ENCODE measurements around the gene LGMN. TPM values are rescaled to one million over a fixed set of nuclear protein-coding genes. Genes with fewer than 3 reads are reported as not detected.

LGMN gene
- total and polyA plus RNA-seq, 12 donors = 82.2 to 211 (median 103) TPM

DNA sequence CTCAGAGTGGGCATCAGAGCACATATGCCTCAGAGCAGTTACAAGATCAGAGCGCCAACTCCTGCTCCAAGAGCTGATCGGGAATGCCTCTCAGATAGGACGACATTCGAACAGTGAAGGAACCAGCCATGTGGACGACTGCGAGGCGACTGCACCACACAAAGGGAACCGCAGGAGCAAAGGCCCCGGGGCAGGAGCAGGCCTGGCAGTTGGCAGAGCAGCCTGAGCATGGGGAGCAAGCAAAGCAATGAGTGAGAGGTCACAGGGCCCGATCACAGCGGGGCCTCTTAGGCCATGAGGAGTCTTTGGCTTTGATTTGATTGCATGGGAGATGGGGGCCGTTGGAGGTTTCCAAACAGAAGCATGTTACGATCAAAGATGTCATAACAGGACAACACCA is 90.3 kb downstream of the LGMN start:
- ATAC-seq (no peak), DNase-seq (no peak)
- WGBS, 2 donors = 87 to 88% methylated on average over 13 of the region's 13 CpGs
- H3K27ac ChIP-seq = peak overlapping the region in 3 of 10 donors; percentile 44 to 95 (median 58)
- H3K4me3 ChIP-seq = no peak overlapping the region
- no peaks in the 10 kb centered on the region for H3K9me3 ChIP-seq
- intact Hi-C loops (cut with DNase I) = loop anchor here in 1 of 10 donors (5.0 kb wide), 1 partner anchor 396 kb away; no protein-coding TSS in a partner anchor
- H3K4me1 ChIP-seq = peaks cover 0 to 62% (median 29%) of the 10 kb centered on the region in 9 donors
- H3K36me3 ChIP-seq = peaks cover 0 to 58% (median 5%) of the 10 kb centered on the region in 9 donors
- TF ChIP-seq, protein P1, sequence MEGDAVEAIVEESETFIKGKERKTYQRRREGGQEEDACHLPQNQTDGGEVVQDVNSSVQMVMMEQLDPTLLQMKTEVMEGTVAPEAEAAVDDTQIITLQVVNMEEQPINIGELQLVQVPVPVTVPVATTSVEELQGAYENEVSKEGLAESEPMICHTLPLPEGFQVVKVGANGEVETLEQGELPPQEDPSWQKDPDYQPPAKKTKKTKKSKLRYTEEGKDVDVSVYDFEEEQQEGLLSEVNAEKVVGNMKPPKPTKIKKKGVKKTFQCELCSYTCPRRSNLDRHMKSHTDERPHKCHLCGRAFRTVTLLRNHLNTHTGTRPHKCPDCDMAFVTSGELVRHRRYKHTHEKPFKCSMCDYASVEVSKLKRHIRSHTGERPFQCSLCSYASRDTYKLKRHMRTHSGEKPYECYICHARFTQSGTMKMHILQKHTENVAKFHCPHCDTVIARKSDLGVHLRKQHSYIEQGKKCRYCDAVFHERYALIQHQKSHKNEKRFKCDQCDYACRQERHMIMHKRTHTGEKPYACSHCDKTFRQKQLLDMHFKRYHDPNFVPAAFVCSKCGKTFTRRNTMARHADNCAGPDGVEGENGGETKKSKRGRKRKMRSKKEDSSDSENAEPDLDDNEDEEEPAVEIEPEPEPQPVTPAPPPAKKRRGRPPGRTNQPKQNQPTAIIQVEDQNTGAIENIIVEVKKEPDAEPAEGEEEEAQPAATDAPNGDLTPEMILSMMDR (IDR thresholded peaks at IDR 0.05) = no peak
- no peaks in the 10 kb centered on the region for H3K27me3 ChIP-seq

DNA sequence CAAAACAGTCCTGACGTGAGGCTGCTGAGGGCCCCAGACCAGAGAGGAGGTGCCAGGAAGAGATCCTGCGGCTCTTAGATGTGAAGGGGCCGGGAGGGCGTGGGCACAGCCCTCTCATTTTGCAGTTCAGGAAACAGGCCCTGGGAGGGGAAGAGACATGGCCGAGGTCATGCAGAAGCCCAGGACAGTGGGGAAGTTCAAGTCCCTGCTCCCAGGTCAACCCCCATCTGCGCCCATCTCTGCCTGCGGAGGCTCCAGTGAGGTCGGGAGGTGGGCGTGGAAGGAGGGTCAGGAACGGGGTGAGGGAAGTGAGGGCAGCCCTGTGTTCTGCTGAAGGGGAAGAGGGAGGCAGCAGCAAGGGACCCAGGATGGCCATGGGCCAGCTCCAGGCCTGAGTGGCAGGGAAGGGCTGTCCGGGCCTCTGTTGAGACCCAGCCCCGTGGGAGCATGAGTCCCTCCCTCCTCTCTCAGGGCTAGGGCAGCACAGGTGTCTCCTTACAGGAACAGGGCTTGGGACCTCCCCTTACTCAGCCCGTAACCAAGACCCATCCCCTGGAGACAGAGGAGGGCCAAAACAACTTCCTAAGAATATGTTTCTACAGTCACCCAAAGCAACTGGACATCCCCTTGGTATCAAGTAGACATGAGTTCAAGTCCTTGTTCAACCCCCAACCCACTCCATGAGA is 90.8 kb downstream of the LGMN start:
- Histone ChIP-seq H3K27me3 (no peaks in the 10 kb centered on the region), H3K27ac (peak overlapping the region in 9 of 10 donors; percentile 18 to 95 (median 35)), H3K36me3 (peaks cover 0 to 58% (median 5%) of the 10 kb centered on the region in 9 donors), H3K9me3 (no peaks in the 10 kb centered on the region), H3K4me3 (peak overlapping the region in 1 of 10 donors; percentile 16), H3K4me1 (peaks cover 0 to 62% (median 29%) of the 10 kb centered on the region in 9 donors)
- intact Hi-C loops (cut with DNase I) = loop anchor here in 1 of 10 donors (5.0 kb wide), 1 partner anchor 395 kb away; no protein-coding TSS in a partner anchor
- WGBS, 2 donors = 49 to 53% methylated on average over 13 of the region's 13 CpGs
- DNase-seq (peak; percentile 55 to 63), ATAC-seq (peak; percentile 37 to 74 (median 66))
- TF ChIP-seq, protein P1 (IDR thresholded peaks at IDR 0.05) = no peak

- no peak for ATAC-seq
- DNase-seq = no peak
- intact Hi-C loops (cut with DNase I) = loop anchor here in 1 of 10 donors (5.0 kb wide), 1 partner anchor 394 kb away; no protein-coding TSS in a partner anchor
Measured at GRCh38 chr14:92656306-92657081, 91.9 kb downstream of the LGMN start.

More at GRCh38 chr14:92656306-92657081, 91.9 kb downstream of the LGMN start:
- H3K4me3 ChIP-seq = peak overlapping the region in 1 of 10 donors; percentile 62
- peaks cover 0 to 51% (median 5%) of the 10 kb centered on the region in 9 donors for H3K36me3 ChIP-seq
- no peaks in the 10 kb centered on the region for H3K9me3 ChIP-seq
- TF ChIP-seq, protein P1 (IDR thresholded peaks at IDR 0.05) = peak in 1 of 9 donors; percentile 18
- no peaks in the 10 kb centered on the region for H3K27me3 ChIP-seq
- WGBS, 2 donors = 82 to 89% methylated on average over 8 of the region's 8 CpGs
- peaks cover 0 to 62% (median 29%) of the 10 kb centered on the region in 9 donors for H3K4me1 ChIP-seq
- H3K27ac ChIP-seq = peak overlapping the region; percentile 8 to 95 (median 32)

All from heart right ventricle (tissue), 16 donors.